ENCODE results near the gene NTNG1. TPM values are rescaled to one million over a fixed set of nuclear protein-coding genes. Genes with fewer than 3 reads are reported as not detected.
"Not testable (repeated sequence)": the region's sequence is repeated elsewhere in the genome, so short reads cannot be mapped to it uniquely, and the experiment has no call there.

NTNG1 gene
- total RNA-seq, 4 donors from 2014 or later: 4.2 to 11.1 (median 5.6) TPM

GRCh38 chr1:107153014-107153413, 12.2 kb downstream of the NTNG1 start:
- no peak for DNase-seq (ENCODE audit: low spot score in 2 of 2)
- no peaks in the 10 kb centered on the region for H3K9me3 ChIP-seq
- WGBS: 87% methylated on average over 2 of the region's 2 CpGs
- H3K27ac ChIP-seq: no peak overlapping the region
- TF ChIP-seq POLR2A (IDR thresholded peaks at IDR 0.05) (no peak), CTCF (IDR thresholded peaks at IDR 0.05) (no peak), EP300 (IDR thresholded peaks at IDR 0.05) (no peak), POLR2AphosphoS5 (IDR thresholded peaks at IDR 0.05) (no peak)
- H3K4me1 ChIP-seq: no peaks in the 10 kb centered on the region
- H3K27me3 ChIP-seq: peaks cover 9% of the 10 kb centered on the region
- H3K4me3 ChIP-seq: no peak overlapping the region
- H3K36me3 ChIP-seq: no peaks in the 10 kb centered on the region

GRCh38 chr1:107158496-107158895, 17.7 kb downstream of the NTNG1 start:
- Histone ChIP-seq H3K4me1 (no peaks in the 10 kb centered on the region), H3K27me3 (no peaks in the 10 kb centered on the region), H3K4me3 (no peak overlapping the region), H3K36me3 (no peaks in the 10 kb centered on the region), H3K9me3 (no peaks in the 10 kb centered on the region), H3K27ac (no peak overlapping the region)
- 81% methylated on average over 5 of the region's 5 CpGs for WGBS
- DNase-seq (ENCODE audit: low spot score in 2 of 2): no peak
- no peak for TF ChIP-seq EP300 (IDR thresholded peaks at IDR 0.05)
- TF ChIP-seq POLR2AphosphoS5 (IDR thresholded peaks at IDR 0.05): no peak
- no peak for TF ChIP-seq CTCF (IDR thresholded peaks at IDR 0.05)
- TF ChIP-seq POLR2A (IDR thresholded peaks at IDR 0.05): no peak

DNA sequence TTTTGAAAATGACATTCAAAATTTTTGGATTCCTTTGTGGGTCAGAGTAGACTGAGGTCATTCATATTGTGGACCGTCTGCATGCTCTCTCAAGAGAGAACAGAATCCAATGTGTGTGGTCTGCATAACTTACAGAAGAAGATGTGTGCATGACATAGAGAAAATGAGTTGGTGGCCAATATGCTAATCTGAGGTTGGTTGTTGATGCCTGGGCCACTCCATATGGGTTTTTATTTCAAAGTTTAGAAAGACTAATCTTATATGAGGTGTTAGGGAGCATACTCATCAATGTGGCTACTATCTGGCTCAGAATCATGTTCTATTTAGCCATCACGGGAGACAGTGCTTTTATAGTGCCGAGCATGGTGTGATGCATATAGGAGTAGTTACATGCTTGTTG, 18.2 kb downstream of the NTNG1 start:
- H3K4me3 ChIP-seq: no peak overlapping the region
- H3K27ac ChIP-seq: no peak overlapping the region
- no peaks in the 10 kb centered on the region for H3K27me3 ChIP-seq
- H3K4me1 ChIP-seq: no peaks in the 10 kb centered on the region
- TF ChIP-seq CTCF (IDR thresholded peaks at IDR 0.05) (no peak), POLR2A (IDR thresholded peaks at IDR 0.05) (no peak), EP300 (IDR thresholded peaks at IDR 0.05) (no peak), POLR2AphosphoS5 (IDR thresholded peaks at IDR 0.05) (no peak)
- no peak for DNase-seq (ENCODE audit: low spot score in 2 of 2)
- H3K36me3 ChIP-seq: no peaks in the 10 kb centered on the region
- 73% methylated on average over 3 of the region's 3 CpGs for WGBS
- no peaks in the 10 kb centered on the region for H3K9me3 ChIP-seq

DNA sequence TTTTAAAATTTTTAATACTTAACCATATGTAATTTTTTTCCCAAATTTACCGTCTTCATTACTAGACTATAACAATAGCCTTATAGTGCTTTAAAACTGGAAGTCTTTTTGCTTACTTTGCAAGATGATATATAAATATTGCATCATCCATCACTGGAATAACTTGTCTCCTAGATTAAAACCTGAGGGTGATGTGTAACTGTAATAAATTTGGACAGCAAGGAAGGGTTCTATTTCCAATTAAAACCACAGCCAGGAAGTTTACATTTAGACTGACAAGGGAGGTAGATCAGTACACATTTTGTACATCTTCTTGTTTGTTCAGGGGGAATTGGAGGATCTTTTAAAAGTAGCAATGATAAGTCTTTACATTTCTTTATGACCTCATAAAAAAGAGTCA, 21.9 kb downstream of the NTNG1 start:
- H3K4me3 ChIP-seq: no peak overlapping the region
- no peak for TF ChIP-seq POLR2AphosphoS5 (IDR thresholded peaks at IDR 0.05)
- TF ChIP-seq EP300 (IDR thresholded peaks at IDR 0.05): no peak
- TF ChIP-seq POLR2A (IDR thresholded peaks at IDR 0.05): no peak
- no peak for TF ChIP-seq CTCF (IDR thresholded peaks at IDR 0.05)
- no peaks in the 10 kb centered on the region for H3K27me3 ChIP-seq
- H3K4me1 ChIP-seq: no peaks in the 10 kb centered on the region
- no peak overlapping the region for H3K27ac ChIP-seq
- 80% methylated on average over 1 of the region's 1 CpG for WGBS
- H3K36me3 ChIP-seq: no peaks in the 10 kb centered on the region
- no peak for DNase-seq (ENCODE audit: low spot score in 2 of 2)
- no peaks in the 10 kb centered on the region for H3K9me3 ChIP-seq

DNA sequence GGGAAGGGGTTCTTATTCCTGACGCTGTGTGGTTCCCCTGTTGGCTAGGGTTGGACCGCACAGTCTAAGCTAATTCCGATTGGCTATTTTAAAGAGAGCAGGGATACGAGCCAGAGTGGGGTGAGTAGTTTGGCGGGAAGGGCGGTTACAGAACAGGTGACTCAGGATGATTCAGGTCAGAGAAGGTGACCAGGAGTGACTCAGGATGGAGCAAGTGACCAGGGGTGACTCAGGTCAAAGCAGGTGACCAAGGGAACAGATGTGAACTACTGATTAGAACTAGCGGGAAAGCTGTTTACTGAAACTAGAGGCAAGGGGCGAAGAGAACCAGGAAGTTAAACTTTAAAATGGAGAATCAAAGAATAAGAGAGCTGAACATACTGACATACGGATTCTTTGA, 24.1 kb downstream of the NTNG1 start:
- not testable (repeated sequence) for H3K27ac ChIP-seq; DNase-seq (ENCODE audit: low spot score in 2 of 2); H3K36me3 ChIP-seq; H3K9me3 ChIP-seq; H3K4me1 ChIP-seq; H3K4me3 ChIP-seq; H3K27me3 ChIP-seq
- WGBS: 89% methylated on average over 9 of the region's 9 CpGs

DNA sequence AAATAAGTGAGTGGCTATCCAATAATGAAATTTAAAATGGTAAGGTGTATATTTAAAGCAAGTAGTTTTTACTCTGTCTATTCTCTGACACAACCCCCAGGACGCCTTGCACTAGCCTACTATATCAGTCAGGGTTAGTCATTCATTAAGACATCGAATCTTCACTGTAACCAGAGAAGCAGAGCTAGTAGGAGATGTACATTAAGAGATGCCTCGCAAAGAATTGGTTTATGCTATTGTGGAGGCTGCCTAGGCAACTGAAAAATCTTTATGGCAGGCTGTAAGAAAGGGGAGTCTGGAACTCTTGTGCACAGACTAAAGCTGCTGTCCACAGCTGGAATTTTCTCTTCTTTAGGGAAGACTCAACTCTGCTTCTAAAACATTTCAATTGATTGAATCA, 28.8 kb downstream of the NTNG1 start:
- H3K27me3 ChIP-seq: no peaks in the 10 kb centered on the region
- H3K4me3 ChIP-seq: no peak overlapping the region
- 96% methylated on average over 3 of the region's 3 CpGs for WGBS

More for the DNA sequence above, 28.8 kb downstream of the NTNG1 start:
- TF ChIP-seq CTCF (IDR thresholded peaks at IDR 0.05) (no peak), EP300 (IDR thresholded peaks at IDR 0.05) (no peak), POLR2A (IDR thresholded peaks at IDR 0.05) (no peak), POLR2AphosphoS5 (IDR thresholded peaks at IDR 0.05) (no peak)
- no peak overlapping the region for H3K27ac ChIP-seq
- DNase-seq (ENCODE audit: low spot score in 2 of 2): no peak
- no peaks in the 10 kb centered on the region for H3K4me1 ChIP-seq
- H3K36me3 ChIP-seq: no peaks in the 10 kb centered on the region
- H3K9me3 ChIP-seq: no peaks in the 10 kb centered on the region

Data from suprapubic skin (tissue), 4 donors.